Measurements from ENCODE around the gene CUTA.

Gene CUTA

DNA sequence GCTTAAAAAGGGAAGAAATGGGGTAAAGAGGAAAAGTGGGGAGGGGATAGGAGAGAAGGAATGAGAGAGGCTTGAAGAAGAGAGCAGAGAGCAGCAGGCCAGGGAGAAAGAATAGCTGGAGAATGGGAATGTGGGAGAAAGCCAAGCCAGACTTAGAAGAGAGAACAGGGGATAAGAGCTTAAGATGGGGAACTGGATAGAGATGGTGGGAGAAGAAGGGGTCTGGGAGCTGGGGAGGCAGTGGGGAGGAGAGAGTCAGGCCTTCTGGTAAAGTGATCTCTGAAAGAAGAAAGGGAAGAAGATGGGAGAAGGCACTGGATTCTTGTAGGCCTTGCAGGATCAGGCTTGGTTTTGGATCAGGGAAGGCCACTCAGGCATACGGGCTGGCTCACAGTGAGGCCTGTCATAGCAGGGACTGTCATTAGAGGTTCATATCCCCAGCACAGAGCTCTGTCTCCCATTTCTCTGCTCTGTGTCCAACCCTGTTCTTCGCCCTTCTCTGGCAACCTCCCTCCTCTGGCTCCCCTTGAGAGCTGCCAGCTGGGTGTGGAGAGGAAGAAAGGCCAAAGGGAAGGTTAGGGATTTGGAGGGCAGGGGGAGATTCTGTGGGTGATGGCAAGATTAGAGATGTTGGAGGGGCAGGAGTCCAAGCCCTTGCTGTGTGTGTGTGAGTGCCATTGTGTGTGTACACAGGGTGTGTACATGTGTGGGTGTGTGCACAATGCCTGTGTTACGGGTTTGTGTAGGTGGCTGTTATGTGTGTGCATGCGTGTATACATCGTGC lies 11.3 kb upstream of the CUTA start:
- H3K27me3 ChIP-seq (ENCODE audit: insufficient read depth, low read length, poor library complexity): no peaks in the 10 kb centered on the region
- H4K5ac ChIP-seq (ENCODE audit: low read length): no peak overlapping the region
- H3K18ac ChIP-seq (ENCODE audit: low read length): no peak overlapping the region
- no peak for DNase-seq
- H3K4me1 ChIP-seq (ENCODE audit: control insufficient read depth, low read depth, low read length): peaks cover 42% of the 10 kb centered on the region
- no peaks in the 10 kb centered on the region for H3K36me3 ChIP-seq (ENCODE audit: control insufficient read depth, insufficient read depth, low read length)
- peaks cover 42% of the 10 kb centered on the region for H3K79me2 ChIP-seq (ENCODE audit: control insufficient read depth, insufficient read depth, low read length)
- H3K9ac ChIP-seq (ENCODE audit: low read length): peak overlapping the region; percentile 79
- peaks cover 29% of the 10 kb centered on the region for H3K79me1 ChIP-seq (ENCODE audit: low read length)
- no peak overlapping the region for H3K4ac ChIP-seq (ENCODE audit: low read depth, low read length)
- no peak overlapping the region for H4K8ac ChIP-seq (ENCODE audit: low read depth, low read length)
- H3K4me3 ChIP-seq (ENCODE audit: low read length): no peak overlapping the region
- H2AK5ac ChIP-seq (ENCODE audit: low read length): no peak overlapping the region
- H2BK120ac ChIP-seq (ENCODE audit: low read depth, low read length): no peak overlapping the region
- no peak overlapping the region for H2BK5ac ChIP-seq (ENCODE audit: low read length)
- H2BK15ac ChIP-seq (replicated peaks; ENCODE audit: low read depth): no peak overlapping the region
- no peak overlapping the region for H3K4me2 ChIP-seq (ENCODE audit: low read length)
- H3K56ac ChIP-seq (ENCODE audit: low read length): peak overlapping the region; percentile 2
- WGBS (ENCODE audit: extremely low coverage, insufficient coverage, low lambda C conversion rate): no CpG with 5 or more reads among the region's 5 CpGs
- no peak overlapping the region for H3K27ac ChIP-seq (ENCODE audit: low read depth, low read length)
- H3K23ac ChIP-seq (ENCODE audit: low read length): peak overlapping the region; percentile 38

GRCh38 chr6:33428224-33428965 lies 10.5 kb upstream of the CUTA start:
- H3K36me3 ChIP-seq (ENCODE audit: control insufficient read depth, insufficient read depth, low read length): no peaks in the 10 kb centered on the region
- H3K4ac ChIP-seq (ENCODE audit: low read depth, low read length): peak overlapping the region; percentile 67
- H2AK5ac ChIP-seq (ENCODE audit: low read length): peak overlapping the region; percentile 88
- no CpG with 5 or more reads among the region's 33 CpGs for WGBS (ENCODE audit: extremely low coverage, insufficient coverage, low lambda C conversion rate)
- peak overlapping the region; percentile 34 for H3K18ac ChIP-seq (ENCODE audit: low read length)
- peak overlapping the region; percentile 79 for H3K9ac ChIP-seq (ENCODE audit: low read length)
- H3K27ac ChIP-seq (ENCODE audit: low read depth, low read length): no peak overlapping the region
- H3K4me1 ChIP-seq (ENCODE audit: control insufficient read depth, low read depth, low read length): peaks cover 42% of the 10 kb centered on the region
- peaks cover 41% of the 10 kb centered on the region for H3K79me2 ChIP-seq (ENCODE audit: control insufficient read depth, insufficient read depth, low read length)
- peak overlapping the region; percentile 24 for H3K4me3 ChIP-seq (ENCODE audit: low read length)
- H2BK15ac ChIP-seq (replicated peaks; ENCODE audit: low read depth): no peak overlapping the region
- H3K23ac ChIP-seq (ENCODE audit: low read length): peak overlapping the region; percentile 91
- peak; percentile 83 for DNase-seq
- H4K5ac ChIP-seq (ENCODE audit: low read length): no peak overlapping the region
- peak overlapping the region; percentile 93 for H3K56ac ChIP-seq (ENCODE audit: low read length)
- no peak overlapping the region for H4K8ac ChIP-seq (ENCODE audit: low read depth, low read length)
- peaks cover 32% of the 10 kb centered on the region for H3K79me1 ChIP-seq (ENCODE audit: low read length)
- peak overlapping the region; percentile 72 for H3K4me2 ChIP-seq (ENCODE audit: low read length)
- no peaks in the 10 kb centered on the region for H3K27me3 ChIP-seq (ENCODE audit: insufficient read depth, low read length, poor library complexity)
- no peak overlapping the region for H2BK120ac ChIP-seq (ENCODE audit: low read depth, low read length)
- H2BK5ac ChIP-seq (ENCODE audit: low read length): no peak overlapping the region

DNA sequence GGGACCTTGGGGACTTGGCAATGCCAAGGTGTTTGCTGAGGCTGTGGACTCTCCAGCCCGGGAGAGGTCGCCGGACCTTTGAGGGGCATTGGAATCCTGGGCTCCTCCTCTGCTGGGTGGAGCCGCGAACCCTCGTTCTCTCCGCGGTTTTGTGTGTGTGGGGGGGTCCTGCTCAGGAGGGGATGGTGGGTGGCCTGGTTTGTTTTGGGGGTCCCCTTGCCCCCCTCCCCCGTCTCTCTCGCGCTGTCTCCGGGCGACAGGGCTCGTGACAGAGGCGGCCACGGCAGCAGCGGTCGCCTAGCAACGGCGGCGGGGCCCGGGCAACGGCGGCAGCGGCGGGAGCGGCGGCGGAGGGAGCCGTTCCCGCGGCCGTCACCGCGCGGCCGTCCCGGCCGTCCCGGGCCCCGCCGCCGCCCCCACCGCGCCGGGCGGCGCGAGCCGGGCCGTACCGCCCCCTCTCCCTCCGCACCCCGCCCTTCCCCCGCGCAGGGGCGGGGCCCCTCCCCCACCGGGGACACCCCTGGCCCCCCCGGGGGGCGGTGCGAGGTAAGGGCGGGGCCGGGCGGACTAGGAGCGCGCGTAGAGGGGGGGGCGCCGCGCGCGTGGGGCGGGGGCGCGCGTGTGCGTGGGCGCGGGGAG lies 9.8 kb upstream of the CUTA start:
- Histone ChIP-seq H3K36me3 (ENCODE audit: control insufficient read depth, insufficient read depth, low read length) (no peaks in the 10 kb centered on the region), H3K79me2 (ENCODE audit: control insufficient read depth, insufficient read depth, low read length) (peaks cover 36% of the 10 kb centered on the region), H3K27ac (ENCODE audit: low read depth, low read length) (no peak overlapping the region), H3K23ac (ENCODE audit: low read length) (peak overlapping the region; percentile 3), H3K4me3 (ENCODE audit: low read length) (peak overlapping the region; percentile 53), H2AK5ac (ENCODE audit: low read length) (no peak overlapping the region), H3K18ac (ENCODE audit: low read length) (peak overlapping the region; percentile 34), H3K4ac (ENCODE audit: low read depth, low read length) (peak overlapping the region; percentile 67), H4K8ac (ENCODE audit: low read depth, low read length) (no peak overlapping the region), H3K9ac (ENCODE audit: low read length) (peak overlapping the region; percentile 69), H2BK5ac (ENCODE audit: low read length) (no peak overlapping the region), H3K79me1 (ENCODE audit: low read length) (peaks cover 31% of the 10 kb centered on the region), H4K5ac (ENCODE audit: low read length) (no peak overlapping the region), H2BK120ac (ENCODE audit: low read depth, low read length) (no peak overlapping the region), H3K4me1 (ENCODE audit: control insufficient read depth, low read depth, low read length) (peaks cover 36% of the 10 kb centered on the region), H3K4me2 (ENCODE audit: low read length) (peak overlapping the region; percentile 78), H3K27me3 (ENCODE audit: insufficient read depth, low read length, poor library complexity) (no peaks in the 10 kb centered on the region), H2BK15ac (replicated peaks; ENCODE audit: low read depth) (no peak overlapping the region), H3K56ac (ENCODE audit: low read length) (peak overlapping the region; percentile 93)
- peak; percentile 45 for DNase-seq
- WGBS (ENCODE audit: extremely low coverage, insufficient coverage, low lambda C conversion rate): no CpG with 5 or more reads among the region's 79 CpGs

- Histone ChIP-seq H3K4me2 (ENCODE audit: low read length) (peak overlapping the region; percentile 78), H3K4me3 (ENCODE audit: low read length) (peak overlapping the region; percentile 53), H3K27me3 (ENCODE audit: insufficient read depth, low read length, poor library complexity) (no peaks in the 10 kb centered on the region), H3K79me1 (ENCODE audit: low read length) (peaks cover 32% of the 10 kb centered on the region), H3K56ac (ENCODE audit: low read length) (peak overlapping the region; percentile 96), H3K79me2 (ENCODE audit: control insufficient read depth, insufficient read depth, low read length) (peaks cover 35% of the 10 kb centered on the region), H2BK15ac (replicated peaks; ENCODE audit: low read depth) (no peak overlapping the region), H3K4me1 (ENCODE audit: control insufficient read depth, low read depth, low read length) (peaks cover 30% of the 10 kb centered on the region), H2BK120ac (ENCODE audit: low read depth, low read length) (no peak overlapping the region), H3K27ac (ENCODE audit: low read depth, low read length) (no peak overlapping the region), H3K36me3 (ENCODE audit: control insufficient read depth, insufficient read depth, low read length) (no peaks in the 10 kb centered on the region), H3K9ac (ENCODE audit: low read length) (peak overlapping the region; percentile 69), H3K4ac (ENCODE audit: low read depth, low read length) (no peak overlapping the region), H2BK5ac (ENCODE audit: low read length) (no peak overlapping the region), H2AK5ac (ENCODE audit: low read length) (no peak overlapping the region), H3K18ac (ENCODE audit: low read length) (no peak overlapping the region), H3K23ac (ENCODE audit: low read length) (no peak overlapping the region), H4K5ac (ENCODE audit: low read length) (no peak overlapping the region), H4K8ac (ENCODE audit: low read depth, low read length) (no peak overlapping the region)
- peak; percentile 48 for DNase-seq
- WGBS (ENCODE audit: extremely low coverage, insufficient coverage, low lambda C conversion rate): no CpG with 5 or more reads among the region's 12 CpGs
These were observed 8.9 kb upstream of the CUTA start for GRCh38 chr6:33426590-33427511.

Measured in mesendoderm (in vitro differentiated cells).